ENCODE data around the gene LGMN.
"Not testable (repeated sequence)": the region's sequence is repeated elsewhere in the genome, so short reads cannot be mapped to it uniquely, and the experiment has no call there.

Gene LGMN

DNA sequence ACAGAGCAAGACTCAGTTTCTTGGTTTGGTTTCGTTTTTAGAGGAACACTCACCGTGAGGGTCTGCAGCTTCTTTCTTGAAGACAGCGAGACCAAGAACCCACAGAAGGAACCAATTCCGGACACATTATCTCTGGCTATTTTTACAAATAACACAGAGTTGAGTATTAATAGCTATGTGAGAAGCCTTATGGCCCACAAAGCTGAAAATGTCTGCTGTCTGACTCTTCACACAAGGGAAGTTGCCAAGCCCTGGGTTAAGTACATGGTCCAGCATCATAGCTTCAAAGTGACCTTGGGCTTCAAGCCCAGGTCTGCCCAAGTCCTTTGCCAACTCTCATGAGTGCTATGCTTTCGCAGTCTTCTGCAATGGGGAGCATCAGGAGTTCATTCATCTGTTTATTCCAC is 2.6 kb upstream of the LGMN start:
- Histone ChIP-seq H3K36me3 (ENCODE audit: insufficient read depth, low read length) (no peaks in the 10 kb centered on the region), H3K9ac (ENCODE audit: low read depth, low read length) (no peak overlapping the region), H3K4me1 (ENCODE audit: insufficient read depth, low read length) (no peaks in the 10 kb centered on the region), H3K9me3 (ENCODE audit: control insufficient read depth, insufficient read depth, low read length) (no peaks in the 10 kb centered on the region)

DNA sequence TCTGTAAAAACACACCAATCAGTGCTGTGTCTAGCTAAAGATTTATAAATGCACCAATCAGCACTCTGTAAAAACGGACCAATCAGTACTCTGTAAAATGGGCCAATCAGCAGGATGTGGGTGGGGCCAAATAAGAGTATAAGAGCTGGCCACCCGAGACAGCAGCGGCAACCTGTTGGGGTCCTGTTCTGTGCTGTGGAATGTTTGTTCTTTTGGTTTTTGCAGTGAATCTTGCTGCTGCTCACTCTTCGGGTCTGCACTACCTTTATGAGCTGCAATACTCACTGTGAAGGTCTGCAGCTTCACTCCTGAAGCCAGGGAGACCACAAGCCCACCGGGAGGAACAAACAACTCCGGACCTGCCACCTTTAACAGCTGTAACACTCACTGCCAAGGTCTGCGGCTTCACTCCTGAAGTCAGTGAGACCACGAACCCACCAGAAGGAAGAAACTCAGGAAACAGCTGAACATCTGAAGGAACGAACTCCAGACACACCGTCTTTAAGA is 1.8 kb upstream of the LGMN start:
- H3K9ac ChIP-seq (ENCODE audit: low read depth, low read length); H3K9me3 ChIP-seq (ENCODE audit: control insufficient read depth, insufficient read depth, low read length); H3K36me3 ChIP-seq (ENCODE audit: insufficient read depth, low read length); H3K4me1 ChIP-seq (ENCODE audit: insufficient read depth, low read length): not testable (repeated sequence)

DNA sequence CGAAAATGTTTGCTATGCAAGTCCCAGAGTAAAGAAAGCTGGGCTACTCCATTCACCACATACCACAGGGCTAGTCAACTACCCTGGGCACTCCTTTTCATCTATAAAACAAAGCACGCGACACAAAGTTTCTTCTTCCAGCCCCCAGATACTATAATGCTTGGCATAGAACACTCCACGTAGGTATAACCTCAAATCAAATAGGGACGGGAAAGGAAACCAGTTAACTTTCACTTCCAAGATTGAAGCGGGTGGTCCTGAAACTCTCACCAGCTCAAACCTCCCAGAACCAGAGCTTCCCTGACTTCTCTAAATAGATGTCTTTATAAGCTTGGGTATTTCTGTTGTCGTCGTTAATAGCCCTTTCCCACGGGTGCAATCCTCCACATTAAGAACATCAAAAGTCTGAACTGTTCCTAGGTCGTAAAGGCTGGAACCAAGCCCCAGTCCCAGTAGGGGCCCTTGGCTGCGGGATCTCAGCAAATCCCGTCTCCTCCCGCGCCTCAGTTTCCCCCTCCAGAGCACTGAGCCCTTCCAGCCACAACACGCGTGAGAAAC is 647 bp downstream of the LGMN start:
- H3K4me1 ChIP-seq (ENCODE audit: insufficient read depth, low read length), result no peaks in the 10 kb centered on the region
- peak overlapping the region; percentile 95 for H3K9ac ChIP-seq (ENCODE audit: low read depth, low read length)
- no peaks in the 10 kb centered on the region for H3K36me3 ChIP-seq (ENCODE audit: insufficient read depth, low read length)
- no peaks in the 10 kb centered on the region for H3K9me3 ChIP-seq (ENCODE audit: control insufficient read depth, insufficient read depth, low read length)

DNA sequence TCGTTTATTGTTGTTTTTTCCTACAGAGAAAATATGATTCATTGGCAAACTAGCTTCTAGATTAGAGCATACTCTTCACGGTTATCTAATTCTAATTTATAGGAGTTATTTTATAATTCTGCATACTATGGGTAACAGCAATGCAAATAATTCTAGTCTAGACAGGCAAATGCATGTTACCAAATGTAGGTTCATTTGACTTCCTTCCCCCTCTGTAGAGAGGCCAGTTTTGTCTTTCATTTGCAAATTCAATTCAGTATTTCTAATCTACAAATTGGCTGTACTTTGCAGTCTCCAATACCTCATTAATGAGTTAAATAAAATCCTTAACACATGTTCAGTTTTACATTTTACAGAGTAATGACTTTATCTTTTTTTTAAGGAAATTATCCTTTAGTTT is 4.2 kb downstream of the LGMN start:
- H3K36me3 ChIP-seq (ENCODE audit: insufficient read depth, low read length), result no peaks in the 10 kb centered on the region; the same call in 1 of the 2 replicates
- H3K9ac ChIP-seq (ENCODE audit: low read depth, low read length), result no peak overlapping the region
- H3K4me1 ChIP-seq (ENCODE audit: insufficient read depth, low read length), result no peaks in the 10 kb centered on the region
- H3K9me3 ChIP-seq (ENCODE audit: control insufficient read depth, insufficient read depth, low read length), result no peaks in the 10 kb centered on the region

DNA sequence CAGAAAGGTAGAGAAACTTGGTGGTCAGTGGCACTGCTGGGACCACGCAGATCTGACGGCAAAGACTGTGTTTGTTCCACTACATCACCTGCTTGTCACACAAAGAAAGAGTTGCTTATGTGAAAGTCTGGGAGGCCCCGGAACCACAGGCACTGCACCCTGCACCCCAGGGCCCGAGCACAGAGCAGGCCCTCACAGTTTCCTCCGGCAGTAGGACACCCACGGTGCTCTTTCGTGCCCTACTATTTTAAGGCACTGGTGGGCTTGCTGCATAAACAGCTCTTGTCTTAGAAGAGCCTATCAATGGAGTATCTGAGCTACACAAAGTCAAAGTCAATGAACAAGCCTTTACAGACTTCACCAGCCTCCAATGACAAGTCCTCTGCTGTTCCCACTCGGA is 8.0 kb downstream of the LGMN start:
- no peaks in the 10 kb centered on the region; the same call in 1 of the 2 replicates for H3K4me1 ChIP-seq (ENCODE audit: insufficient read depth, low read length)
- no peaks in the 10 kb centered on the region for H3K9me3 ChIP-seq (ENCODE audit: control insufficient read depth, insufficient read depth, low read length)
- H3K9ac ChIP-seq (ENCODE audit: low read depth, low read length), result no peak overlapping the region
- H3K36me3 ChIP-seq (ENCODE audit: insufficient read depth, low read length), result no peaks in the 10 kb centered on the region; the same call in 1 of the 2 replicates

DNA sequence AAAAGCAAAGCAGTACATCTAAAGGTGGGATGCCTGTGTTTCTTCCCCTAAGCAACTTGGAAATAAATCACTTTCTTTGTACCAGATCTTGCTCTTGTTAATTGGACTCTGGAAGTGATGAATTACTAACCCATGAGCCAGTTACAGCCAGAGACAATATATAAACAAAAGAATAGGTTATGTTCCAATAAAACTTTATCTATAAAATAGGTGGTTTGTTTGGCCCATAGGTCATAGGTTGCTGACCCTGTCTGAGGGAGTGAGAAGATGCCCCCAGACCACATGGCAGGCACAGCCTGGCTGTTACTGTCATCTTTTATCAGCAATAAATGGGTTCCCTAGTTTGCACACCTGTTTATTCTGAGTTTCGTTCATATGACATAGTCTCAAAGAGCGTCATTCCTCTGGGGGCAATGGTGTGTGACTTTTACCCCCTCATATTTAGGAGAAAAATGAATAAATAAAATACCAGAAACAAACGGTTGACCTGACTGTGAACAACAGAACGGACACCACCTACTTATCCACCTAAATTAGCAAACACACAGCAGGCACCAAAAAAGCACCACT is 10.7 kb downstream of the LGMN start:
- Histone ChIP-seq H3K9me3 (ENCODE audit: control insufficient read depth, insufficient read depth, low read length) (no peaks in the 10 kb centered on the region), H3K4me1 (ENCODE audit: insufficient read depth, low read length) (no peaks in the 10 kb centered on the region; the same call in 1 of the 2 replicates), H3K9ac (ENCODE audit: low read depth, low read length) (no peak overlapping the region), H3K36me3 (ENCODE audit: insufficient read depth, low read length) (no peaks in the 10 kb centered on the region; the same call in 1 of the 2 replicates)

DNA sequence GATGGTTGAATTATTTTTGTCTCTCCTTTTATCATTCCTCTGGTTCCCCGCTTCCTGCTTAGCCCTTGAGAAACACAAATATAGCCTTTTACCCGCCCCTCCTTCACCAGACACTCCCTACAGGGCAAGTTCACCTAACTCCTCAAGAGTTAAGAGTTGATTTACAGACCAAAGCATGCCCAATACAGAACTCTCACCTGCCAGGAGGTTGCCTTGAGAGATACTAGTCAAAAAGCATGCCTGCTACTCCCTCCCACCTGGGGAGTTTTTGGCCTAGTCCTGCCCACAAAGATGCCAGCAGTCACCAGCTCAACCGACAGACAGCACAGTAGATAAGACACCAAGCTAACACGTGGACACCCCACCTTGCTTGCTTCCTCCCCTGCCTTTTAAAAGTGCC is 11.2 kb downstream of the LGMN start:
- H3K9ac ChIP-seq (ENCODE audit: low read depth, low read length), result no peak overlapping the region
- H3K36me3 ChIP-seq (ENCODE audit: insufficient read depth, low read length), result no peaks in the 10 kb centered on the region; the same call in 1 of the 2 replicates
- H3K9me3 ChIP-seq (ENCODE audit: control insufficient read depth, insufficient read depth, low read length), result no peaks in the 10 kb centered on the region; the same call in 1 of the 2 replicates
- H3K4me1 ChIP-seq (ENCODE audit: insufficient read depth, low read length), result no peaks in the 10 kb centered on the region; the same call in 1 of the 2 replicates

DNA sequence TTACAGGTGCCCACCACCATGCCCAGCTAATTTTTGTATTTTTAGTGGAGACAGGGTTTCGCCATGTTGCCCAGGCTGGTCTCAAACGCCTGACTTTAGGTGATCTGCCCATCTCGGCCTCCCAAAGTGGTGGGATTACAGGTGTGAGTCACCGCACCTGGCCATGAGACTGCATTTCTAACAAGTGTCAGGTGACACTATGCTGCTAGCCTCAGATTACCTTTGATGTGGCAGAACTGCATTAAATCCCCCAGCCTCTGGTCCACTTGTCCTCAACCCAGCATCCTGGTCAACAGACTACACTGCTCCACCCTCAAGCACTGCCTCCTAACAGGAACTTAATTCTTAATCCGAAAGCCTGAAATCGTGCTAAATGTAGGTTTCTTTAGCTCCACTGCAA is 13.1 kb downstream of the LGMN start:
- Histone ChIP-seq H3K9me3 (ENCODE audit: control insufficient read depth, insufficient read depth, low read length) (no peaks in the 10 kb centered on the region; the same call in 1 of the 2 replicates), H3K4me1 (ENCODE audit: insufficient read depth, low read length) (no peaks in the 10 kb centered on the region; the same call in 1 of the 2 replicates)

DNA sequence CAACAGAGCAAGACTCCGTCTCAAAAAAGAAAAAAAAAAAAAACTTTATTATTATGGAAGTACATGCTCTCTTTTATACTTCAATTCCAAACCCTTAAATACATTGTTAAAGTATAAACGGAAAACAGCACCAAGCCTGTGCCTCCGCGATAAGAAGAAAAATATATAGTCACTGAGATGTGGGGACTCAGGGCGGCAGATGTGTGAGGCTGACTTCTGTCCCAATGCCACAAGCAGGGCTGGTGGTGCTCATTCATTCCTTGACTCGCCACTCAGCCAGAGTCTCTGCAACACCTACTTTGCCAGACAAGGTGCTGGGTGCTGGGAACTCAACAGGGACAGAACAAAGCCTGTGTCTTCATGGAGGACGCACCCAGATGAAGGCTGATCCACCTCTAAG is 13.8 kb downstream of the LGMN start:
- Histone ChIP-seq H3K4me1 (ENCODE audit: insufficient read depth, low read length) (no peaks in the 10 kb centered on the region; the same call in 1 of the 2 replicates), H3K36me3 (ENCODE audit: insufficient read depth, low read length) (no peaks in the 10 kb centered on the region; the same call in 1 of the 2 replicates), H3K9me3 (ENCODE audit: control insufficient read depth, insufficient read depth, low read length) (no peaks in the 10 kb centered on the region; the same call in 1 of the 2 replicates), H3K9ac (ENCODE audit: low read depth, low read length) (no peak overlapping the region)

More for the DNA sequence above, 13.1 kb downstream of the LGMN start:
- H3K9ac ChIP-seq (ENCODE audit: low read depth, low read length), result no peak overlapping the region
- H3K36me3 ChIP-seq (ENCODE audit: insufficient read depth, low read length), result no peaks in the 10 kb centered on the region; the same call in 1 of the 2 replicates

DNA sequence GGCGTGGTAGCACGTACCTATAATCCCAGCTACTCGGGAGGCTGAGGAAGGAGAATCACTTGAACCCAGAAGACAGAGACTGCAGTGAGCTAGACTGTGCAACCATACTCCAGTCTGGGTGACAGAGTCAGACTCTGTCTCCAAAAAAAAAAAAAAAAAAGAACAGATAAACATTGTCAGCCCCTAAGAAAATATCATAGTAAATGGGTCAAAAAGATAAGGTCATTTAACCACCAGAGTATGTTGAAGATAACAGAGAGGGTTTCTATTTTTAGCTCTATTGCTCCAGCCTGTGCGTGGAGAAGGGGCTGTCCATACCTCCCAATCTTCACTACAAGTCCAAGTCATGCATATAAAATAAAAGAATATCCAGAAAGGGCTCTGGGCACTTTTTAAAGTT is 15.4 kb downstream of the LGMN start:
- H3K9ac ChIP-seq (ENCODE audit: low read depth, low read length), result no peak overlapping the region
- no peaks in the 10 kb centered on the region; the same call in 1 of the 2 replicates for H3K36me3 ChIP-seq (ENCODE audit: insufficient read depth, low read length)
- H3K4me1 ChIP-seq (ENCODE audit: insufficient read depth, low read length), result no peaks in the 10 kb centered on the region; the same call in 1 of the 2 replicates
- no peaks in the 10 kb centered on the region; the same call in 1 of the 2 replicates for H3K9me3 ChIP-seq (ENCODE audit: control insufficient read depth, insufficient read depth, low read length)

DNA sequence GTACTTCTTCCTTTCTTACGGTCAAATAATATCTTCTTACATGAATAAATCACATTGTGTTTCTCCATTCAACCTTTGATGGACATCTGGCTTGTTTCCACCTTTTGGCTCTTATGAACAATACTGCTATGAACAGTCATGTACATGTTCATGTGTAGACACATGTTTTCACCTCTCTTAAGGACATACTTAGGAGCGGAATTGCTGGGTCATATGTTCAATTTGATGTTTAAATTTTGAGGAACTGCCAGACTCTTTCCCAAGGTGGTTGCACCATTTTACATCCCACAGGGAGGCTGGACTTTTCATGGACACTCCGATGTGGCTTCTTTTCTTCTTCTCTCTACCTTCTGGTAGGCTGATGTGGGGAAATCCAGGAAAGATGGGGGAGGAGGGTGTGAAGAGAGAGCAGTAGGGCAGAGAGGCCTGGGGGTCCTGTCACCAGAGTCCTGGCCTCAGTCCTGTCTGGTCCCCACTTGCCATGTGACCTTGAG is 16.8 kb downstream of the LGMN start:
- Histone ChIP-seq H3K4me1 (ENCODE audit: insufficient read depth, low read length) (no peaks in the 10 kb centered on the region; the same call in 1 of the 2 replicates), H3K9me3 (ENCODE audit: control insufficient read depth, insufficient read depth, low read length) (no peaks in the 10 kb centered on the region; the same call in 1 of the 2 replicates), H3K36me3 (ENCODE audit: insufficient read depth, low read length) (no peaks in the 10 kb centered on the region; the same call in 1 of the 2 replicates), H3K9ac (ENCODE audit: low read depth, low read length) (no peak overlapping the region)

DNA sequence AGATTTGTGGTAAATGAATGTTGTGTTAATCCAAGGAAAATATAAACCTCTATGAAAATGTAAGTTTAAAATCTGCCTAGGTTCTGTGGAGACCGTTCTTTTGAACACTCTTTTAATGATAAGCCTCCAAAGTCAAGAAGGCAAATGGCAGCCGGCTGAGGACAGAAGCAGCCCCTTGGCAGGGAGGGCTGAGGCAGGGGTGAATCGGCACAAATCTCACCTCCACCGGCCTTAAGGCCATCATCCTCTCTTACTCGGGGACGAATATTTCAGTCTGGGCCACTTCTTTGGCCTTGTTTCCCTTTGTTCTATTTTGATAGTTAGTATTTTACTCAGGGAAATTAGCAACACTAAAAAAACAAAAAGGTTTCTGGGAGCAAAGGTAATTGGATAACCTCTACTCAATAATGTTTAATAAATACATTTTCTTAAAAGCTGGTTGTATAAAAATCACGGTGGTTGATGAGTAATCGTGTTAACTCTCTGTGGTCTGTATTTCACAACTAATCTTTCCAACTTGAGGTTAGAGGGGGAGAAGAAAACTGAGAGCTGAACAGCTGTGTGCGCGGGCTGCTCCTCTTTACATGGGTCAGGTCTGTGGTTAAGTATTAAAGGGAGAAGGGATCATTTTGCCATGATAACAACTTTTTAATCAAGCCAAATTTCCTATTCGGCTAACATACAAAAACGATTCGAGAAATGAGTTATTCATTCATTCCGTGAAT is 18.6 kb downstream of the LGMN start:
- no peaks in the 10 kb centered on the region; the same call in 1 of the 2 replicates for H3K36me3 ChIP-seq (ENCODE audit: insufficient read depth, low read length)
- H3K9me3 ChIP-seq (ENCODE audit: control insufficient read depth, insufficient read depth, low read length), result no peaks in the 10 kb centered on the region; the same call in 1 of the 2 replicates
- peaks cover 5% of the 10 kb centered on the region; the same call in 1 of the 2 replicates for H3K4me1 ChIP-seq (ENCODE audit: insufficient read depth, low read length)
- H3K9ac ChIP-seq (ENCODE audit: low read depth, low read length), result no peak overlapping the region

DNA sequence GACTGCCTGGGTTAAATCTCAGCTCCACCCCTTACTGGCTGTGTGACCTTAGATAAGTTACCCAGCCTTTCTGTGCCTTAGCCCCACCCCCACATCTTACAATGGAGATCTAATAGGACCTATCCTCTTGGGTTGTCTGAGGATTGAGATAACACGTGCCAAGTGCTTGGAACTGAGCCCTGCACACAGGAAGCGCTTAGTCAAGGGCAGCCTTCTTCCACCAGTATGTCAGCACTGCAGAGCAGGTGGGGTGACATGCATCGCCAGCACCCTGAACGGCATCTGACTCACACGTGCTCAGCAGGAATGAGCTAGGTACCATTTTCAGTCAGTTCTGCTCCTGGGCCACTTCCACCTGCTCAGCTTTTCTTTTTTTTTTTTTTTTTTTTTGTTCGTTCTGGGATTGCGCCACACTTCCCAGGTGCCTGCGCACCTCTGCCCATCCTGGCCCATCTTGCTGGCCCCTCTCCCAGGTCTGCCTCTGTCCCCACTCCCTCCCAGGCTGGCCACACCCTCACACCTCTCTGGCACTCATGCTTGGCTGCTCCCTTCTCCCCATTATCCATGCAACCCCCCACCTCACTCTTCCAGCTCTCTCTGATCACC is 19.6 kb downstream of the LGMN start:
- Histone ChIP-seq H3K36me3 (ENCODE audit: insufficient read depth, low read length) (no peaks in the 10 kb centered on the region; the same call in 1 of the 2 replicates), H3K4me1 (ENCODE audit: insufficient read depth, low read length) (peaks cover 5% of the 10 kb centered on the region; the same call in 1 of the 2 replicates), H3K9ac (ENCODE audit: low read depth, low read length) (no peak overlapping the region), H3K9me3 (ENCODE audit: control insufficient read depth, insufficient read depth, low read length) (no peaks in the 10 kb centered on the region; the same call in 1 of the 2 replicates)

DNA sequence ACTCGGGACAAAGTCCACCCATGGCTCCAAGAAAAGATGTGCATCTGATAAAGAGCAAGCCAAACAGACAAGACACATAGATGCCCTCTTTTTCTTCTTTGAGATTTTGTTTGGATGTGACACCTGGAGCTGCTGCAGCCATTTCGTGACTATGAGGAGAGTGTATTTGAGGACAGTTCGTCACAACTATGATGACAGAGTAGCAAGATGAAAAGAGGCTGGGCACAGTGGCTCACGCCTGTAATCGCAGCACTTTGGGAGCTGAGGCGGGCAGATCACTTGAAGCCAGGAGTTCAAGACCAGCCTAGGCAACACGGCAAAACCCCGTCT is 21.5 kb downstream of the LGMN start:
- no peaks in the 10 kb centered on the region for H3K36me3 ChIP-seq (ENCODE audit: insufficient read depth, low read length)
- H3K9ac ChIP-seq (ENCODE audit: low read depth, low read length), result no peak overlapping the region
- H3K9me3 ChIP-seq (ENCODE audit: control insufficient read depth, insufficient read depth, low read length), result no peaks in the 10 kb centered on the region; the same call in 1 of the 2 replicates
- peaks cover 5% of the 10 kb centered on the region; the same call in 1 of the 2 replicates for H3K4me1 ChIP-seq (ENCODE audit: insufficient read depth, low read length)

Measured in ES-I3 (cell line).